Measurements from ENCODE around the gene FBXO31. TPM values are rescaled to one million over a fixed set of nuclear protein-coding genes. Genes with fewer than 3 reads are reported as not detected.

FBXO31 gene
- total RNA-seq, 6 donors from 2014 or later, result 15.9 to 103 (median 31.4) TPM

GRCh38 chr16:87425941-87426340 lies 42.4 kb upstream of the FBXO31 start:
- WGBS, 2 donors, result 87 to 94% methylated on average over 9 to 12 of the region's 12 CpGs
- Histone ChIP-seq H3K4me1 (peaks cover 0 to 2% (median 0%) of the 10 kb centered on the region in 4 donors), H3K27ac (no peak overlapping the region), H3K27me3 (no peaks in the 10 kb centered on the region), H3K9me3 (no peaks in the 10 kb centered on the region), H3K4me3 (no peak overlapping the region), H3K36me3 (peaks cover 0 to 54% (median 29%) of the 10 kb centered on the region in 4 donors)
- TF ChIP-seq, protein P1, sequence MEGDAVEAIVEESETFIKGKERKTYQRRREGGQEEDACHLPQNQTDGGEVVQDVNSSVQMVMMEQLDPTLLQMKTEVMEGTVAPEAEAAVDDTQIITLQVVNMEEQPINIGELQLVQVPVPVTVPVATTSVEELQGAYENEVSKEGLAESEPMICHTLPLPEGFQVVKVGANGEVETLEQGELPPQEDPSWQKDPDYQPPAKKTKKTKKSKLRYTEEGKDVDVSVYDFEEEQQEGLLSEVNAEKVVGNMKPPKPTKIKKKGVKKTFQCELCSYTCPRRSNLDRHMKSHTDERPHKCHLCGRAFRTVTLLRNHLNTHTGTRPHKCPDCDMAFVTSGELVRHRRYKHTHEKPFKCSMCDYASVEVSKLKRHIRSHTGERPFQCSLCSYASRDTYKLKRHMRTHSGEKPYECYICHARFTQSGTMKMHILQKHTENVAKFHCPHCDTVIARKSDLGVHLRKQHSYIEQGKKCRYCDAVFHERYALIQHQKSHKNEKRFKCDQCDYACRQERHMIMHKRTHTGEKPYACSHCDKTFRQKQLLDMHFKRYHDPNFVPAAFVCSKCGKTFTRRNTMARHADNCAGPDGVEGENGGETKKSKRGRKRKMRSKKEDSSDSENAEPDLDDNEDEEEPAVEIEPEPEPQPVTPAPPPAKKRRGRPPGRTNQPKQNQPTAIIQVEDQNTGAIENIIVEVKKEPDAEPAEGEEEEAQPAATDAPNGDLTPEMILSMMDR (IDR thresholded peaks at IDR 0.05), result no peak
- TF ChIP-seq EP300 (IDR thresholded peaks at IDR 0.05) (no peak), POLR2A (IDR thresholded peaks at IDR 0.05) (no peak), POLR2AphosphoS5 (IDR thresholded peaks at IDR 0.05) (no peak)
- ATAC-seq (ENCODE audit: low FRiP score in 2 of 2) (no peak), DNase-seq (no peak)

- H3K27me3 ChIP-seq, result no peaks in the 10 kb centered on the region
- peaks cover 7 to 58% (median 40%) of the 10 kb centered on the region in 4 donors for H3K36me3 ChIP-seq
- DNase-seq (no peak), ATAC-seq (ENCODE audit: low FRiP score in 2 of 2) (no peak)
- TF ChIP-seq, protein P1 (IDR thresholded peaks at IDR 0.05), result no peak
- TF ChIP-seq POLR2A (IDR thresholded peaks at IDR 0.05) (no peak), POLR2AphosphoS5 (IDR thresholded peaks at IDR 0.05) (no peak), EP300 (IDR thresholded peaks at IDR 0.05) (no peak)
- no peak overlapping the region for H3K4me3 ChIP-seq
- H3K4me1 ChIP-seq, result peaks cover 0 to 2% (median 0%) of the 10 kb centered on the region in 4 donors
- 83 to 86% methylated on average over 2 to 12 of the region's 12 CpGs for WGBS, 2 donors
- no peaks in the 10 kb centered on the region for H3K9me3 ChIP-seq
- no peak overlapping the region for H3K27ac ChIP-seq
These were observed 40.7 kb upstream of the FBXO31 start for GRCh38 chr16:87424266-87424665.

DNA sequence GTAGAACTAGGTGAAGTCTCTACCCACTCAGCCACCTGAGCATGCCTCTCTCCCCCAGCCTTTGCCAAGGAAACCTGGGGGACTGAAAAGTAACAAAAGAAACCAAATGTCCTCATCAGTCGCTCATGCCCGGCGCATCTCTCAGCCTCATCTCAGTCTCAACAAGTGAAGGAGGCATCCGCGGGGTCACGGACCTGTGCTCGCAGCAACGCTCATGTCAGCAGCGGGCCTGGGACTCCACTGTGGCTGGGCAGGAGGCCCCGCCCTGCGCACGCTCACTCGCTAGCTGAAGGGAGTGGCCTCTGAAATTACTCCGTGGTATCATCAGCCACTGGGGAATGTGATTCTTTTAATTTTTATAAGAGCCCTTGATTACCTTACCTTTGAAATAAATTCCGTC lies 39.9 kb upstream of the FBXO31 start:
- DNase-seq (no peak), ATAC-seq (ENCODE audit: low FRiP score in 2 of 2) (no peak)
- 93 to 98% methylated on average over 11 to 15 of the region's 15 CpGs for WGBS, 2 donors
- Histone ChIP-seq H3K4me1 (peaks cover 0 to 2% (median 0%) of the 10 kb centered on the region in 4 donors), H3K4me3 (no peak overlapping the region), H3K36me3 (peaks cover 7 to 64% (median 44%) of the 10 kb centered on the region in 4 donors), H3K27ac (no peak overlapping the region), H3K9me3 (no peaks in the 10 kb centered on the region), H3K27me3 (no peaks in the 10 kb centered on the region)
- TF ChIP-seq EP300 (IDR thresholded peaks at IDR 0.05) (no peak), POLR2A (IDR thresholded peaks at IDR 0.05) (no peak), POLR2AphosphoS5 (IDR thresholded peaks at IDR 0.05) (no peak)
- TF ChIP-seq, protein P1 (IDR thresholded peaks at IDR 0.05), result no peak

GRCh38 chr16:87422106-87422505 lies 38.5 kb upstream of the FBXO31 start:
- ATAC-seq (ENCODE audit: low FRiP score in 2 of 2), result no peak

GRCh38 chr16:87421003-87421912 lies 37.7 kb upstream of the FBXO31 start:
- H3K4me3 ChIP-seq, result no peak overlapping the region
- peaks cover 0 to 2% (median 0%) of the 10 kb centered on the region in 4 donors for H3K4me1 ChIP-seq
- DNase-seq (no peak), ATAC-seq (ENCODE audit: low FRiP score in 2 of 2) (no peak)
- no peak for TF ChIP-seq POLR2A (IDR thresholded peaks at IDR 0.05)
- TF ChIP-seq POLR2AphosphoS5 (IDR thresholded peaks at IDR 0.05), result no peak
- TF ChIP-seq, protein P1 (IDR thresholded peaks at IDR 0.05), result no peak
- TF ChIP-seq EP300 (IDR thresholded peaks at IDR 0.05), result no peak
- H3K9me3 ChIP-seq, result no peaks in the 10 kb centered on the region
- peaks cover 7 to 80% (median 58%) of the 10 kb centered on the region in 4 donors for H3K36me3 ChIP-seq
- H3K27ac ChIP-seq, result no peak overlapping the region
- H3K27me3 ChIP-seq, result no peaks in the 10 kb centered on the region
- WGBS, 2 donors, result 95 to 96% methylated on average over 14 to 25 of the region's 25 CpGs

More at GRCh38 chr16:87422106-87422505, 38.5 kb upstream of the FBXO31 start:
- peaks cover 0 to 2% (median 0%) of the 10 kb centered on the region in 4 donors for H3K4me1 ChIP-seq
- 92 to 95% methylated on average over 11 of the region's 11 CpGs for WGBS, 2 donors
- H3K36me3 ChIP-seq, result peaks cover 7 to 75% (median 54%) of the 10 kb centered on the region in 4 donors
- no peak overlapping the region for H3K27ac ChIP-seq
- TF ChIP-seq POLR2AphosphoS5 (IDR thresholded peaks at IDR 0.05) (no peak), EP300 (IDR thresholded peaks at IDR 0.05) (no peak)
- no peak for DNase-seq
- H3K4me3 ChIP-seq, result no peak overlapping the region
- H3K27me3 ChIP-seq, result no peaks in the 10 kb centered on the region
- H3K9me3 ChIP-seq, result no peaks in the 10 kb centered on the region
